ENCODE data around the gene DNAJC12. TPM values are rescaled to one million over a fixed set of nuclear protein-coding genes. Genes with fewer than 3 reads are reported as not detected.

The DNAJC12 gene
- total RNA-seq (2014; rRNA removed) (14.2 and 15.5 TPM in 2 replicates), Bru-seq, nascent RNA (percentile 63 among the genes with signal in this experiment), BruChase-seq, experiment 1, labeled RNA remaining after a 6-hour chase (percentile 58 among the genes with signal in this experiment), BruChase-seq, experiment 2, labeled RNA remaining after a 2-hour chase (percentile 52 among the genes with signal in this experiment)
- long read RNA-seq, transcript DNAJC12-201 (5 exons, 1,201 nt): major isoform, 8 of 38 reads
- long read RNA-seq, partial matches to known transcripts: 25 of 38 reads
- long read RNA-seq, other reads (novel, unspliced or antisense): 4 of 38 reads

- TF ChIP-seq EZH2phosphoT487 (IDR thresholded peaks at IDR 0.05; ENCODE audit: borderline replicate concordance, low read length) (no peak), EZH2 (IDR thresholded peaks at IDR 0.05; ENCODE audit: low read length, unreplicated experiment) (no peak), CTCF (conservative IDR thresholded peaks at IDR 0.05; ENCODE audit: low read depth, low read length) (no peak)
Observed at GRCh38 chr10:67837541-67838314, at the start of gene DNAJC12. DNAJC12 (minus strand) TSS chr10:67838188; CDS start chr10:67838011, 177 bp downstream.

GRCh38 chr10:67884842-67885670, 47.1 kb upstream of the DNAJC12 start:
- ChIA-PET POLR2A (ENCODE audit: unreplicated experiment) (interaction anchor here (0.6 to 0.8 kb wide), 4 partner anchors 8 to 96 kb away, joined by 6 to 9 read pairs (median 6); no protein-coding TSS in a partner anchor), CTCF (interaction anchor here (0.7 to 1.1 kb wide), 3 partner anchors 30 to 97 kb away, joined by 3 to 7 read pairs (median 4); no protein-coding TSS in a partner anchor)
- peaks cover 45% of the 10 kb centered on the region for H3K79me2 ChIP-seq (ENCODE audit: low read length)

More at GRCh38 chr10:67837541-67838314, at the start of gene DNAJC12:
- peaks cover 7% of the 10 kb centered on the region; the same call in 1 of the 2 replicates for H3K9me3 ChIP-seq (ENCODE audit: low read length)
- peak within 1 kb of the TSS; percentile 38 for H2AFZ ChIP-seq (ENCODE audit: low read length)
- no peaks in the 10 kb centered on the region for H3K9me2 ChIP-seq (replicated peaks; ENCODE audit: low read length)
- intact Hi-C loops (cut with micrococcal nuclease): loop anchor here (1.0 kb wide), 3 partner anchors 12 to 49 kb away; no protein-coding TSS in a partner anchor
- peaks cover 34% of the 10 kb centered on the region for H3K4me1 ChIP-seq (ENCODE audit: insufficient read depth, low read length)
- TSS peak; percentile 84 for BruUV-seq (replicated peaks)
- no peaks in the 10 kb centered on the region for H3F3A ChIP-seq (ENCODE audit: low read length, unreplicated experiment)
- peak; percentile 85 for ATAC-seq
- CTCF ChIA-PET: interaction anchor here (0.5 to 1.7 kb wide), 3 partner anchors 22 to 201 kb away, joined by 4 to 9 read pairs (median 7); no protein-coding TSS in a partner anchor
- peak within 1 kb of the TSS; percentile 46 for H3K9ac ChIP-seq (ENCODE audit: low read length)
- H3K79me2 ChIP-seq (ENCODE audit: low read length): 0 out of 2 replicates have a peak, but pooled peaks cover 7% of the 10 kb centered on the region
- no peaks in the 10 kb centered on the region for H4K20me1 ChIP-seq (ENCODE audit: low read length)
- H3K36me3 ChIP-seq (ENCODE audit: low read depth, low read length): peaks cover 4% of the 10 kb centered on the region; the same call in 1 of the 2 replicates
- DNase-seq: peak; percentile 78
- H3K27ac ChIP-seq (ENCODE audit: low read length): peak within 1 kb of the TSS; percentile 63
- H3K4me3 ChIP-seq (ENCODE audit: low read length): peak within 1 kb of the TSS; percentile 42
- POLR2A ChIA-PET (ENCODE audit: unreplicated experiment): interaction anchor here (0.7 to 1.1 kb wide), 3 partner anchors 12 to 372 kb away, joined by 3 to 15 read pairs (median 14); no protein-coding TSS in a partner anchor
- H3K4me2 ChIP-seq (ENCODE audit: low read length): peak within 1 kb of the TSS; percentile 63
- no peaks in the 10 kb centered on the region for H3K27me3 ChIP-seq (ENCODE audit: low read length)

More at GRCh38 chr10:67884842-67885670, 47.1 kb upstream of the DNAJC12 start:
- Histone ChIP-seq H3K27me3 (ENCODE audit: low read length) (no peaks in the 10 kb centered on the region), H3K9me2 (replicated peaks; ENCODE audit: low read length) (no peaks in the 10 kb centered on the region), H4K20me1 (ENCODE audit: low read length) (peaks cover 38% of the 10 kb centered on the region), H3K27ac (ENCODE audit: low read length) (peak overlapping the region; percentile 43), H3K36me3 (ENCODE audit: low read depth, low read length) (peaks cover 29% of the 10 kb centered on the region), H3F3A (ENCODE audit: low read length, unreplicated experiment) (no peaks in the 10 kb centered on the region), H3K4me3 (ENCODE audit: low read length) (peak overlapping the region; percentile 75), H3K9me3 (ENCODE audit: low read length) (no peaks in the 10 kb centered on the region), H2AFZ (ENCODE audit: low read length) (peak overlapping the region; percentile 43; the same call in 1 of the 2 replicates), H3K4me1 (ENCODE audit: insufficient read depth, low read length) (peaks cover 16% of the 10 kb centered on the region), H3K9ac (ENCODE audit: low read length) (peak overlapping the region; percentile 75), H3K4me2 (ENCODE audit: low read length) (peak overlapping the region; percentile 82)
- intact Hi-C loops (cut with micrococcal nuclease): loop anchor here (1.0 to 10.0 kb wide), 8 partner anchors 30 to 450 kb away; partner anchors contain the start of genes CTNNA3, HERC4, HNRNPH3 and PBLD
- ATAC-seq: peak; percentile 70
- BruUV-seq (replicated peaks): no TSS peak
- TF ChIP-seq EZH2phosphoT487 (IDR thresholded peaks at IDR 0.05; ENCODE audit: borderline replicate concordance, low read length) (no peak), EZH2 (IDR thresholded peaks at IDR 0.05; ENCODE audit: low read length, unreplicated experiment) (no peak), CTCF (conservative IDR thresholded peaks at IDR 0.05; ENCODE audit: low read depth, low read length) (no peak)
- peak; percentile 80 for DNase-seq

Data from PC-3 (cell line).